ENCODE results near the gene CAPZA2. TPM values are rescaled to one million over a fixed set of nuclear protein-coding genes. Genes with fewer than 3 reads are reported as not detected.

The CAPZA2 gene
- total and polyA plus RNA-seq, 9 of the 15 experiments (the other 6 are each of a cell fraction or from before 2014, with no cell fraction given), result 67.0 to 524 (median 176) TPM

DNA sequence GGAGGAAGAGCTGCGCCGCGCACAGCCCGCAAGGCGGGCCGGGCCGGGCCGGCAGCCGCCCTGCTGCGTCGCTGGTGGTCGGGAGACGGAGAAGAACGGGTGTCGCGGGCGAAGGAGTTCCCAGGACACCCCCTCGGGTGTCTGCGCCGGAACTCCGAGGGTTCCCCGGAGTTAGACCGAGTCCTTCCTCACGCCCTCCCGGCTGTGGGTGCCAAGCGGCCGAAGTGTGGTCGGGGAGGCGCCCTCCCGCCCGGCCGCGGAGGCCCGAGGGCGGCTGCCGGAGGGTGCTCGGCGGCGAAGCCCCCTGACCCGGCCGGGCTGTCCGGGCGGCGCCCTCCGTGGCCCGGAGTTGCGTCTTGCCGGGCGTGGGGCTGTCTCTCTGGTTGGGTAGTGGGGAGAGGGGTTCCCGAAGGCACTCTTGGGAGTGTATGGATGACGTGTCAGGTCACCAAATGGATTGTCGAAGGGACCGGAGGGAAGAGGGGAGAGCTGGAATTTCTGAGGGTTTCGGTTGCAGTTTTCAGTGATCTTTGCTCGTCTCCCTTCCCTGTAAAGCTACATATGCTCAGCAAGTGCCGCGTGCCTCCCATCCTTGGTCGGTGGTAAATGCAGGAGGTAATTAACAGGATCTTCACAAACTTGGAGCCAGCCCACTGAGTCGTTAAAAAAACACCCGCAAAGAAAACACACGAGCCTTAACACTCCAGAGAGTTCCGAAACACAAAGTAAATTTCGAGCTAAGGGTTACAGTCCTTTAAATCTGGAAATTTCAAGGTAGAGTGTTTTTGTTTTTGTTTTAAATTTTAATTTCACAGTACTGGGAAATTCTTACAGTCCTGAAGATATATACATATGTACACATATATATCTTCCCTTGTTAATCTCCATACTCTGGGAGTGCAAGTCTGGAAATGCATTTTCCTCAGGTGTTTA, 91.8 kb downstream of the CAPZA2 start (continued):
- TF ChIP-seq NONO (IDR thresholded peaks at IDR 0.05; ENCODE audit: low read depth in 2 of 2, low read length in 1 of 2), result peak in 1 of 2 experiments; percentile 17; a peak in 1 of 4 replicates
- 0 out of 2 replicates have a peak, but pooled peaks have one; percentile 21 for TF ChIP-seq BCOR (IDR thresholded peaks at IDR 0.05)
- TF ChIP-seq KLF6 (CRISPR knock-in tag; IDR thresholded peaks at IDR 0.05; ENCODE audit: borderline replicate concordance), result peak; percentile 54; the same call in 1 of the 2 replicates
- TF ChIP-seq PPARD (CRISPR knock-in tag; IDR thresholded peaks at IDR 0.05), result no peak
- TF ChIP-seq, protein P1, sequence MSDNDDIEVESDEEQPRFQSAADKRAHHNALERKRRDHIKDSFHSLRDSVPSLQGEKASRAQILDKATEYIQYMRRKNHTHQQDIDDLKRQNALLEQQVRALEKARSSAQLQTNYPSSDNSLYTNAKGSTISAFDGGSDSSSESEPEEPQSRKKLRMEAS (CRISPR knock-in tag; IDR thresholded peaks at IDR 0.05), result peak; percentile 43; the same call in 1 of the 2 replicates
- no peak for TF ChIP-seq MTA2 (IDR thresholded peaks at IDR 0.05; ENCODE audit: low read depth)
- TF ChIP-seq TEAD1 (CRISPR knock-in tag; IDR thresholded peaks at IDR 0.05), result peak; percentile 81 to 92; a peak in 3 of 4 replicates
- TF ChIP-seq CSDE1 (IDR thresholded peaks at IDR 0.05), result no peak; a peak in 1 of 4 replicates
- TF ChIP-seq, protein P2, sequence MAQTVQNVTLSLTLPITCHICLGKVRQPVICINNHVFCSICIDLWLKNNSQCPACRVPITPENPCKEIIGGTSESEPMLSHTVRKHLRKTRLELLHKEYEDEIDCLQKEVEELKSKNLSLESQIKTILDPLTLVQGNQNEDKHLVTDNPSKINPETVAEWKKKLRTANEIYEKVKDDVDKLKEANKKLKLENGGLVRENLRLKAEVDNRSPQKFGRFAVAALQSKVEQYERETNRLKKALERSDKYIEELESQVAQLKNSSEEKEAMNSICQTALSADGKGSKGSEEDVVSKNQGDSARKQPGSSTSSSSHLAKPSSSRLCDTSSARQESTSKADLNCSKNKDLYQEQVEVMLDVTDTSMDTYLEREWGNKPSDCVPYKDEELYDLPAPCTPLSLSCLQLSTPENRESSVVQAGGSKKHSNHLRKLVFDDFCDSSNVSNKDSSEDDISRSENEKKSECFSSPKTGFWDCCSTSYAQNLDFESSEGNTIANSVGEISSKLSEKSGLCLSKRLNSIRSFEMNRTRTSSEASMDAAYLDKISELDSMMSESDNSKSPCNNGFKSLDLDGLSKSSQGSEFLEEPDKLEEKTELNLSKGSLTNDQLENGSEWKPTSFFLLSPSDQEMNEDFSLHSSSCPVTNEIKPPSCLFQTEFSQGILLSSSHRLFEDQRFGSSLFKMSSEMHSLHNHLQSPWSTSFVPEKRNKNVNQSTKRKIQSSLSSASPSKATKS (CRISPR knock-in tag; IDR thresholded peaks at IDR 0.05), result no peak
- TF ChIP-seq, protein P3, sequence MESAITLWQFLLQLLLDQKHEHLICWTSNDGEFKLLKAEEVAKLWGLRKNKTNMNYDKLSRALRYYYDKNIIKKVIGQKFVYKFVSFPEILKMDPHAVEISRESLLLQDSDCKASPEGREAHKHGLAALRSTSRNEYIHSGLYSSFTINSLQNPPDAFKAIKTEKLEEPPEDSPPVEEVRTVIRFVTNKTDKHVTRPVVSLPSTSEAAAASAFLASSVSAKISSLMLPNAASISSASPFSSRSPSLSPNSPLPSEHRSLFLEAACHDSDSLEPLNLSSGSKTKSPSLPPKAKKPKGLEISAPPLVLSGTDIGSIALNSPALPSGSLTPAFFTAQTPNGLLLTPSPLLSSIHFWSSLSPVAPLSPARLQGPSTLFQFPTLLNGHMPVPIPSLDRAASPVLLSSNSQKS (CRISPR knock-in tag; IDR thresholded peaks at IDR 0.05), result no peak
- peak; percentile 63 for TF ChIP-seq TAF1 (IDR thresholded peaks at IDR 0.05; ENCODE audit: control insufficient read depth, extremely low read depth, insufficient read depth, low read length, severe bottlenecking)
- no peak for TF ChIP-seq ZNF217 (CRISPR knock-in tag; IDR thresholded peaks at IDR 0.05)
- TF ChIP-seq FOXA1 (IDR thresholded peaks at IDR 0.05; ENCODE audit: borderline replicate concordance), result no peak
- no peak; the same call in 1 of the 2 replicates for TF ChIP-seq ZNF354B (CRISPR knock-in tag; IDR thresholded peaks at IDR 0.05)
- TF ChIP-seq, protein P4, sequence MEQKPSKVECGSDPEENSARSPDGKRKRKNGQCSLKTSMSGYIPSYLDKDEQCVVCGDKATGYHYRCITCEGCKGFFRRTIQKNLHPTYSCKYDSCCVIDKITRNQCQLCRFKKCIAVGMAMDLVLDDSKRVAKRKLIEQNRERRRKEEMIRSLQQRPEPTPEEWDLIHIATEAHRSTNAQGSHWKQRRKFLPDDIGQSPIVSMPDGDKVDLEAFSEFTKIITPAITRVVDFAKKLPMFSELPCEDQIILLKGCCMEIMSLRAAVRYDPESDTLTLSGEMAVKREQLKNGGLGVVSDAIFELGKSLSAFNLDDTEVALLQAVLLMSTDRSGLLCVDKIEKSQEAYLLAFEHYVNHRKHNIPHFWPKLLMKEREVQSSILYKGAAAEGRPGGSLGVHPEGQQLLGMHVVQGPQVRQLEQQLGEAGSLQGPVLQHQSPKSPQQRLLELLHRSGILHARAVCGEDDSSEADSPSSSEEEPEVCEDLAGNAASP (IDR thresholded peaks at IDR 0.05), result no peak
- peak; percentile 80; the same call in 1 of the 2 replicates for TF ChIP-seq TARDBP (IDR thresholded peaks at IDR 0.05)
- TF ChIP-seq, protein P5, sequence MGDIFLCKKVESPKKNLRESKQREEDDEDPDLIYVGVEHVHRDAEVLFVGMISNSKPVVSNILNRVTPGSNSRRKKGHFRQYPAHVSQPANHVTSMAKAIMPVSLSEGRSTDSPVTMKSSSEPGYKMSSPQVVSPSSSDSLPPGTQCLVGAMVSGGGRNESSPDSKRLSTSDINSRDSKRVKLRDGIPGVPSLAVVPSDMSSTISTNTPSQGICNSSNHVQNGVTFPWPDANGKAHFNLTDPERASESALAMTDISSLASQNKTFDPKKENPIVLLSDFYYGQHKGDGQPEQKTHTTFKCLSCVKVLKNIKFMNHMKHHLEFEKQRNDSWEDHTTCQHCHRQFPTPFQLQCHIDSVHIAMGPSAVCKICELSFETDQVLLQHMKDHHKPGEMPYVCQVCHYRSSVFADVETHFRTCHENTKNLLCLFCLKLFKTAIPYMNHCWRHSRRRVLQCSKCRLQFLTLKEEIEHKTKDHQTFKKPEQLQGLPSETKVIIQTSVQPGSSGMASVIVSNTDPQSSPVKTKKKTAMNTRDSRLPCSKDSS (IDR thresholded peaks at IDR 0.05; ENCODE audit: low read depth, partially characterized antibody), result no peak
- TF ChIP-seq KLF16 (IDR thresholded peaks at IDR 0.05), result no peak
- TF ChIP-seq ZNF77 (CRISPR knock-in tag; IDR thresholded peaks at IDR 0.05), result no peak
- TF ChIP-seq GTF2A2 (tag; IDR thresholded peaks at IDR 0.05), result no peak; the same call in 1 of the 2 replicates
- no peak for TF ChIP-seq CEBPB (tag; IDR thresholded peaks at IDR 0.05)
- no peak for TF ChIP-seq FOXK1 (CRISPR knock-in tag; IDR thresholded peaks at IDR 0.05; ENCODE audit: borderline replicate concordance)

Data from K562 (cell line).